Heart left ventricle (tissue), 16 donors: ENCODE data around the gene GFY. TPM values are rescaled to one million over a fixed set of nuclear protein-coding genes. Genes with fewer than 3 reads are reported as not detected.

Source experiments
- ATAC-seq, 4 donors: fragments of 200-7000 bp; cut with Tn5 transposase; one replicate each; pipeline ENCODE4 v1.9.1; 2020 to 2022; ENCODE audit warnings: moderate library complexity in 4 of 4, mild to moderate bottlenecking in 3 of 4, moderate number of reproducible peaks in 1 of 4
- DNase-seq, 5 donors: peaks; one replicate each; pipeline ENCODE4 v3.0.0-alpha.2; 2020
- H3K27ac ChIP-seq, 12 donors: fragments of 200-600 bp; sonication (generic) in 4 of 12; one replicate each; pipeline versions ENCODE4 v1.5.0 to v1.8.0; 2016 to 2022; ENCODE audit warnings: mild to moderate bottlenecking in 2 of 12
- H3K27me3 ChIP-seq, 9 donors: fragments of 200-600 bp; sonication (generic) in 2 of 9; one replicate each; pipeline versions ENCODE4 v1.5.1 to v1.8.0; 2016 to 2022; ENCODE audit warnings: mild to moderate bottlenecking in 3 of 9
- H3K36me3 ChIP-seq, 9 donors: fragments of 200-600 bp; sonication (generic) in 2 of 9; one replicate each; pipeline versions ENCODE4 v1.5.0 to v1.8.0; 2018 to 2022; ENCODE audit warnings: mild to moderate bottlenecking in 2 of 9
- H3K4me1 ChIP-seq, 12 donors: fragments of 200-600 bp; sonication (generic) in 4 of 12; one replicate each; pipeline versions ENCODE4 v1.5.0 to v1.8.0; 2016 to 2022; ENCODE audit warnings: mild to moderate bottlenecking in 3 of 12
- H3K4me3 ChIP-seq, 12 donors: fragments of 200-600 bp; sonication (generic) in 4 of 12; one replicate each; pipeline versions ENCODE4 v1.5.0 to v1.8.0; 2017 to 2022; ENCODE audit warnings: mild to moderate bottlenecking in 9 of 12, moderate library complexity in 4 of 12
- H3K9me3 ChIP-seq, 12 donors: fragments of 200-600 bp; sonication (generic) in 4 of 12; one replicate each; pipeline versions ENCODE4 v1.5.0 to v1.8.0; 2016 to 2022; ENCODE audit warnings: mild to moderate bottlenecking in 1 of 12
- POLR2A ChIP-seq, 2 donors: fragments of 450-650 bp; IDR thresholded peaks; one replicate each; pipeline ENCODE4 v1.6.1; 2017; ENCODE audit warnings: antibody characterized with exemption in 2 of 2, mild to moderate bottlenecking in 2 of 2, moderate library complexity in 2 of 2
- WGBS, 4 donors: extraction: QIAGEN DNeasy Blood & Tissue Kit in 2 of 4; methylation state at CpG; one replicate each; pipeline versions ENCODE4 v1.1.5 to v1.1.7; 2013 to 2018; 5-methylcytosine and 5-hydroxymethylcytosine counted together
- intact Hi-C, 10 donors: fragments of 100-400 bp; cut with DNase I; formaldehyde crosslinking; loops; one replicate each; pipeline versions ENCODE4 v1.11.1 to v1.14.2; 2022
- polyA plus RNA-seq, 2 donors: library from polyadenylated mRNA; stranded (reverse); fragments of 200-250 nt; gene quantifications; one replicate each; pipeline ENCODE4 v1.2.3, GENCODE V29; 2013
- total RNA-seq, 9 donors: library from RNA; depleted of rRNA in 2 of 9; stranded (reverse); fragments of >200 nt in 2 of 9; fragmentation: NEBNext Ultra II Directional in 3 of 9; extraction: Animal tissue kit (Norgen Biotek cat#: 25700) in 3 of 9; gene quantifications; one replicate each; pipeline versions ENCODE4 v1.1.0 to v1.2.4, GENCODE V29; 2016 to 2023
- TF ChIP-seq, protein P1 (sequence below), 12 donors: fragments of 200-600 bp; sonication (generic) in 4 of 12; IDR thresholded peaks; one replicate each; pipeline versions ENCODE4 v1.5.0 to v1.8.0; 2018 to 2022; ENCODE audit warnings: antibody characterized with exemption in 12 of 12, mild to moderate bottlenecking in 5 of 12
- donor health status: ischemic (EF 13 %, LVEDD 7.1; RV severe dilation, severe dysfunction).
- donor health status: healthy with polysubstance abuse.
- donor health status: DM: no; HTN: yes; CAD: no.
- donor health status: DM: no; HTN: no; CAD: no.
- donor health status: ischemic (EF 25% LVEDD 6.9; RV normal size, moderate dysfunction).
- donor health status: ischemic (EF 25% LVEDD 5.7; RV mildly dilated, moderate dysfunction).
- donor health status: healthy.
- donor health status: DM: yes; HTN: yes; CAD: no.
- donor health status: ischemic (EF 35%, LVEDD 5.7; RV mildly dilated, moderate dysfunction).
- donor health status: nonischemic (EF 11% LVEDD 7.7; RV severe dilation, severe dysfunction).
- donor health status: DM: yes; HTN: yes; CAD: no.
- donor health status: PGD.
- donor health status: ischemic (EF 29% LVEDD 5.4; RV normal size, mild dysfunction).
- donor health status: nonischemic (EF 23%, LVEDD 6.1; RV moderate dilation, normal function).

The GFY gene
- total and polyA plus RNA-seq, 11 donors: 0.12 TPM; not detected in 10

DNA sequence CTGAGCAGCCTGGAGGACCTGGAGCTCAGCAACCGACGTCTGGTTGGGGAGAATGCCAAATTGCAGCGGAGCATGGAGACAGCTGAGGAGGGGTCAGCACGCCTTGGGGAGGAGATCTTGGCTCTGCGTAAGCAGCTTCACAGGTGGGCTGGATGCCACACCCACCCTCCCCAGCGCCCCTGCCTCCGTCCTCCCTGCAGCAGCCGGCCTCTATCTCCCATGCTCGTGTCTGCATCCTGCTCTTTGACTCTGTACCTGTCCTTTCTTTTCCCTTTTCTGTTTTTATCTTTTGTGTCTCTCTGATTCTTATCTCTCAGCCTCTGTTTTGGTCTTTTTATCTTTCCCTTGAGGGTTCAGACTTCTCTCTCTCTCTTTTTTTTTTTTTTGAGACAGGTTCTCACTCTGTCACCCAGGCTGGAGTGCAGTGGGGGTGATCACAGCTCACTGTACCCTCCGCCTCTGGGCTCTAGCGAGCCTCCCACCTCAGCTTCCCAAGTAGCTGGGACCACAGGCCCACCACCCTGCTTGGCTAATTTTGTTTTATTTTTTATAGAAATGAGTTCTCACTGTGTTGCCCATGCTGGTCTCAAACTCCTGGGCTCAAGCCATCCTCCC is 27.1 kb upstream of the GFY start:
- TF ChIP-seq, protein P1, sequence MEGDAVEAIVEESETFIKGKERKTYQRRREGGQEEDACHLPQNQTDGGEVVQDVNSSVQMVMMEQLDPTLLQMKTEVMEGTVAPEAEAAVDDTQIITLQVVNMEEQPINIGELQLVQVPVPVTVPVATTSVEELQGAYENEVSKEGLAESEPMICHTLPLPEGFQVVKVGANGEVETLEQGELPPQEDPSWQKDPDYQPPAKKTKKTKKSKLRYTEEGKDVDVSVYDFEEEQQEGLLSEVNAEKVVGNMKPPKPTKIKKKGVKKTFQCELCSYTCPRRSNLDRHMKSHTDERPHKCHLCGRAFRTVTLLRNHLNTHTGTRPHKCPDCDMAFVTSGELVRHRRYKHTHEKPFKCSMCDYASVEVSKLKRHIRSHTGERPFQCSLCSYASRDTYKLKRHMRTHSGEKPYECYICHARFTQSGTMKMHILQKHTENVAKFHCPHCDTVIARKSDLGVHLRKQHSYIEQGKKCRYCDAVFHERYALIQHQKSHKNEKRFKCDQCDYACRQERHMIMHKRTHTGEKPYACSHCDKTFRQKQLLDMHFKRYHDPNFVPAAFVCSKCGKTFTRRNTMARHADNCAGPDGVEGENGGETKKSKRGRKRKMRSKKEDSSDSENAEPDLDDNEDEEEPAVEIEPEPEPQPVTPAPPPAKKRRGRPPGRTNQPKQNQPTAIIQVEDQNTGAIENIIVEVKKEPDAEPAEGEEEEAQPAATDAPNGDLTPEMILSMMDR (IDR thresholded peaks at IDR 0.05): no peak
- TF ChIP-seq POLR2A (IDR thresholded peaks at IDR 0.05): no peak
- ATAC-seq: no peak
- Histone ChIP-seq H3K36me3 (no peaks in the 10 kb centered on the region), H3K4me3 (no peak overlapping the region), H3K4me1 (no peaks in the 10 kb centered on the region), H3K9me3 (no peaks in the 10 kb centered on the region), H3K27ac (no peak overlapping the region), H3K27me3 (peaks cover 0 to 31% (median 0%) of the 10 kb centered on the region in 9 donors)
- intact Hi-C loops: loop anchor here in 3 of 10 donors (5.0 to 10.0 kb wide), 3 partner anchors 34 to 287 kb away; partner anchors contain the start of gene ADM5 (in 1 of the 3)
- 64 to 72% (median 69%) methylated on average over 10 to 11 of the region's 11 CpGs for WGBS, 4 donors
- no peak for DNase-seq

DNA sequence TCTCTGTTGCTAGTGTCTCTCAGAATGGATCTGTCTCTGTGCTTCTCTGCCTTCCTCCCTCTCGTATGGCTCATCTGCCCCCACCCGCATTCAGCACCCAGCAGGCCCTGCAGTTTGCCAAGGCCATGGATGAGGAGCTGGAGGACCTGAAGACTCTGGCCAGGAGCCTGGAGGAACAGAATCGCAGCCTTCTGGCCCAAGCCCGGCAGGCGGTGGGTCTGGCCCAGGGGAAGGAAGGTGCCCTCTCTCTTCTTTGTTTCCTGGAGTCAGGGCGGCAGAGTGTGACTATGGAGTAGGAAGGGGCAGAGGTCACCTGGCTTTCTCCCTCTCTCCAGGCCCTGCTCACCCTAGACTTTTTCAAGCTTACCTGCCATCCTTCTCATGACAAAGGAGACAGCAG is 26.3 kb upstream of the GFY start:
- 78 to 92% (median 82%) methylated on average over 6 of the region's 6 CpGs for WGBS, 4 donors
- TF ChIP-seq POLR2A (IDR thresholded peaks at IDR 0.05): no peak
- TF ChIP-seq, protein P1 (IDR thresholded peaks at IDR 0.05): no peak
- Histone ChIP-seq H3K36me3 (no peaks in the 10 kb centered on the region), H3K9me3 (no peaks in the 10 kb centered on the region), H3K27ac (no peak overlapping the region), H3K4me1 (no peaks in the 10 kb centered on the region), H3K4me3 (no peak overlapping the region), H3K27me3 (peaks cover 0 to 28% (median 0%) of the 10 kb centered on the region in 9 donors)
- DNase-seq: no peak
- intact Hi-C loops: loop anchor here in 3 of 10 donors (5.0 to 10.0 kb wide), 3 partner anchors 33 to 286 kb away; partner anchors contain the start of gene ADM5 (in 1 of the 3)
- ATAC-seq: no peak

DNA sequence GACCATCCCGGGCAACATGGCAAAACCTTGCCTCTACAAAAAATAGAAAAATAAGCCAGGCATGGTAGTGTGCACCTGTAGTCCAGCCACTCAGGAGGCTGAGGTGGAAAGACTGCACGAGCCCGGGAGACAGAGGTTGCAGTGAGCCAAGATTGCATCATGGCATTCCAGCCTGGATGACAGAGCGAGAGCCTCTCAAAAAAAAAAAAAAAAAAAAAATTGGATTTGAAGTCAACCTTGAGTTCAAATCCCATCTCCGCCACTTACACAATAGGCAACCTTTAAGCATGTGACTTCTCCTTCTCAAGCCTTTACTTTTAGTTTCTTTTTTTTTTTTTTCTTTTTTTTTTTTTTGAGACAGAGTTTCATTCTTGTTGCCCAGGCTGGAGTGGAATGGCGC is 25.2 kb upstream of the GFY start:
- no peak overlapping the region for H3K27ac ChIP-seq

More for the DNA sequence above, 25.2 kb upstream of the GFY start:
- Histone ChIP-seq H3K27me3 (peaks cover 0 to 17% (median 0%) of the 10 kb centered on the region in 9 donors), H3K4me3 (no peak overlapping the region), H3K36me3 (no peaks in the 10 kb centered on the region), H3K9me3 (no peaks in the 10 kb centered on the region), H3K4me1 (no peaks in the 10 kb centered on the region)
- ATAC-seq (no peak), DNase-seq (no peak)
- intact Hi-C loops: no loop called here
- 83 to 91% (median 87%) methylated on average over 6 of the region's 6 CpGs for WGBS, 4 donors
- TF ChIP-seq POLR2A (IDR thresholded peaks at IDR 0.05): no peak
- TF ChIP-seq, protein P1 (IDR thresholded peaks at IDR 0.05): no peak
